Measurements from ENCODE around the gene DENND2D. TPM values are rescaled to one million over a fixed set of nuclear protein-coding genes. Genes with fewer than 3 reads are reported as not detected.

Gene DENND2D
- total and polyA plus RNA-seq, 8 donors: 8.0 to 30.4 (median 19.5) TPM

DNA sequence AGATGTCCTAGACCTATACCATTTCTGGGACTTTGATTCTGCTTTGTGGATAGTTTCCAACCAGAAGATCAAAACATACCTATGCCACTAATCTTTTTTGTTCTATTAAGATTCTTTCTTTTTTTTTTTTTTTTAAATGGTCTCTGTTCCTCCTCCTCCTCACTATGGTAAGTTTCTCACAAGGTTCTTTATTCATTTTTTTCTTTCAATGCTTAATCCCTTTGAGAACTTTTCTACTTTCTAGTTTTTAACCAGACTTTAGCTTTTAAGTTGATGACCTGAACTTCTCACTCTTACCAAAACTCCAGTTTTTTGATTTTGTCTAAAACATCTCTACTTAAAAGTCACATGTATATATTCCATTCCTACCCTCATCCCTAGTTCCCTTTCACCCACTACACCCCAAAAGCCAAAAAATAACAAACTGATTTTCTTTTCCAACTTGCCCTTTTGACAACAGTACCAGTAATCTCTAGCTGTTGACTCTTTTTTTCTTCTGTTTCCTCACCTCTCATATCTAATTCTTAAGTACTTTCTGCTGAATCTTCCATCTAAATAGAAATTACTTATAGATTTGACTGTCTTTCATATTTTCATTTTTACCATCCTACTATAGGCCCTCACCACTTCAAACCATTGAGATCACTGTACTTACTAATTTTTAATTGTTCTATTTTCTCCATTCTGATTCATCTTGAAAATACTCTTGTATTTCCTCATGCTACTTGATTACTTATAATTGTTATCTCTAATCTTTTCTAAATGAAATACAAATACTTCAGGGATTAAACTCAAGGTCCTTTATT lies 54.3 kb downstream of the DENND2D start:
- H3K27ac ChIP-seq: no peak overlapping the region
- H3K4me3 ChIP-seq: no peak overlapping the region
- ATAC-seq (no peak), FAIRE-seq (no peak), DNase-seq (no peak)
- no peaks in the 10 kb centered on the region for H3K27me3 ChIP-seq
- peaks cover 0 to 6% (median 0%) of the 10 kb centered on the region in 3 donors for H3K36me3 ChIP-seq
- intact Hi-C loops (cut with DNase I): no loop called here
- H3K4me1 ChIP-seq: peaks cover 4 to 28% (median 13%) of the 10 kb centered on the region in 3 donors
- H3K9me3 ChIP-seq: no peaks in the 10 kb centered on the region
- TF ChIP-seq, protein P1, sequence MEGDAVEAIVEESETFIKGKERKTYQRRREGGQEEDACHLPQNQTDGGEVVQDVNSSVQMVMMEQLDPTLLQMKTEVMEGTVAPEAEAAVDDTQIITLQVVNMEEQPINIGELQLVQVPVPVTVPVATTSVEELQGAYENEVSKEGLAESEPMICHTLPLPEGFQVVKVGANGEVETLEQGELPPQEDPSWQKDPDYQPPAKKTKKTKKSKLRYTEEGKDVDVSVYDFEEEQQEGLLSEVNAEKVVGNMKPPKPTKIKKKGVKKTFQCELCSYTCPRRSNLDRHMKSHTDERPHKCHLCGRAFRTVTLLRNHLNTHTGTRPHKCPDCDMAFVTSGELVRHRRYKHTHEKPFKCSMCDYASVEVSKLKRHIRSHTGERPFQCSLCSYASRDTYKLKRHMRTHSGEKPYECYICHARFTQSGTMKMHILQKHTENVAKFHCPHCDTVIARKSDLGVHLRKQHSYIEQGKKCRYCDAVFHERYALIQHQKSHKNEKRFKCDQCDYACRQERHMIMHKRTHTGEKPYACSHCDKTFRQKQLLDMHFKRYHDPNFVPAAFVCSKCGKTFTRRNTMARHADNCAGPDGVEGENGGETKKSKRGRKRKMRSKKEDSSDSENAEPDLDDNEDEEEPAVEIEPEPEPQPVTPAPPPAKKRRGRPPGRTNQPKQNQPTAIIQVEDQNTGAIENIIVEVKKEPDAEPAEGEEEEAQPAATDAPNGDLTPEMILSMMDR (IDR thresholded peaks at IDR 0.05): no peak

DNA sequence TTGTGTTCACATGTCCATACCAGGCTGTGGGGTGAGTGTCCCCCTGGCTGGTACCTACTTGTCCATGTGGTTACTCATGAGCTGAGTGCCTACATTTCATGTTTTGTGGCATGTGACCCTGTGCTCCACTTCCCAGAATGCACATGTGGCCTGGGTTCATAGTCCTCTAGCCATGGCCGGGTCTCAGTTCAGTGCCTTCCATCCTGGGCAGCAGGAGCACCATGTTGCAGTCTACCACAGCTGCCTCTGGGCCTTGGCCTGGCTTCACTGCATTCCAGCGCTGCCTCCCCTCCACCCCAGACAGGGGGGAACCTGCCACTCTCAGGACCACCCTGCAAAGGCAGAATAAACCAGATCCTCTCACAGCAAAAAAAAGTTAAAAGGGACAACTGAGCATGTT lies 54.9 kb downstream of the DENND2D start:
- no peak for DNase-seq
- no peak for FAIRE-seq
- TF ChIP-seq, protein P1 (IDR thresholded peaks at IDR 0.05): no peak
- intact Hi-C loops (cut with DNase I): no loop called here
- no peak overlapping the region for H3K27ac ChIP-seq
- H3K36me3 ChIP-seq: peaks cover 0 to 6% (median 0%) of the 10 kb centered on the region in 3 donors
- no peak for ATAC-seq
- H3K27me3 ChIP-seq: no peaks in the 10 kb centered on the region
- WGBS, 2 donors: 87 to 91% methylated on average over 2 of the region's 2 CpGs
- no peak overlapping the region for H3K4me3 ChIP-seq
- peaks cover 4 to 30% (median 16%) of the 10 kb centered on the region in 3 donors for H3K4me1 ChIP-seq
- H3K9me3 ChIP-seq: no peaks in the 10 kb centered on the region

DNA sequence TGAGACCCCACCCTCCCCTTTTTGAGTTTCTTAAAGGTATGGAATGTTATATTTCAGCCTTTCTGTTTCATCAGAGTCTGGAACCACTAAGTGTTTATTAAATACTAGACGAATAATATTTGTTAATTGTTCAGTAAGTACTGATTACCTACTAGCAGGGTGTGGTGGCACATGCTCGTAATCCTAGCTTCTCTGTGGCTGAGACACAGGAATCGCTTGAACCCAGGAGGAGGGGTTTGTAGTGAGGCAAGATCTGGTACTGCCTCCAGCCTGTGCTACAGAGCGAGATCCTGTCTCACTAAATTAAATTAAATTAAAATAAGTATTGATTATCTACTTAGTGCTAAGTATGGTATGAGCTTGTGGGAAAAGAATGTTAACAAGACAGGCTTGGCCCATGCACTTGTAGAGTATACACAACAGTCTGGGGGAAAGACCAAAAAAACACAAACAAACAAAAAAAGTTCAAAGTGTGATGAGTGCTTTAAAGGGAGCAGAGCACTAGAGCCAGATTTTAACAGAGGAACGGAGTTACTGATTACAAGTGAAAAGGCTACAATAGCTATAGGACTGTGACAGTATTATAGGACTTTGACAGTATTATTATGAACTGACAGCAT lies 58.0 kb downstream of the DENND2D start:
- H3K4me3 ChIP-seq: no peak overlapping the region
- ATAC-seq (no peak), DNase-seq (no peak), FAIRE-seq (no peak)
- intact Hi-C loops (cut with DNase I): no loop called here
- H3K4me1 ChIP-seq: peaks cover 8 to 33% (median 23%) of the 10 kb centered on the region in 3 donors
- TF ChIP-seq, protein P1 (IDR thresholded peaks at IDR 0.05): no peak
- no peaks in the 10 kb centered on the region for H3K9me3 ChIP-seq
- no peak overlapping the region for H3K27ac ChIP-seq
- H3K36me3 ChIP-seq: no peaks in the 10 kb centered on the region
- WGBS, 2 donors: 51 to 55% methylated on average over 5 of the region's 5 CpGs
- no peaks in the 10 kb centered on the region for H3K27me3 ChIP-seq

DNA sequence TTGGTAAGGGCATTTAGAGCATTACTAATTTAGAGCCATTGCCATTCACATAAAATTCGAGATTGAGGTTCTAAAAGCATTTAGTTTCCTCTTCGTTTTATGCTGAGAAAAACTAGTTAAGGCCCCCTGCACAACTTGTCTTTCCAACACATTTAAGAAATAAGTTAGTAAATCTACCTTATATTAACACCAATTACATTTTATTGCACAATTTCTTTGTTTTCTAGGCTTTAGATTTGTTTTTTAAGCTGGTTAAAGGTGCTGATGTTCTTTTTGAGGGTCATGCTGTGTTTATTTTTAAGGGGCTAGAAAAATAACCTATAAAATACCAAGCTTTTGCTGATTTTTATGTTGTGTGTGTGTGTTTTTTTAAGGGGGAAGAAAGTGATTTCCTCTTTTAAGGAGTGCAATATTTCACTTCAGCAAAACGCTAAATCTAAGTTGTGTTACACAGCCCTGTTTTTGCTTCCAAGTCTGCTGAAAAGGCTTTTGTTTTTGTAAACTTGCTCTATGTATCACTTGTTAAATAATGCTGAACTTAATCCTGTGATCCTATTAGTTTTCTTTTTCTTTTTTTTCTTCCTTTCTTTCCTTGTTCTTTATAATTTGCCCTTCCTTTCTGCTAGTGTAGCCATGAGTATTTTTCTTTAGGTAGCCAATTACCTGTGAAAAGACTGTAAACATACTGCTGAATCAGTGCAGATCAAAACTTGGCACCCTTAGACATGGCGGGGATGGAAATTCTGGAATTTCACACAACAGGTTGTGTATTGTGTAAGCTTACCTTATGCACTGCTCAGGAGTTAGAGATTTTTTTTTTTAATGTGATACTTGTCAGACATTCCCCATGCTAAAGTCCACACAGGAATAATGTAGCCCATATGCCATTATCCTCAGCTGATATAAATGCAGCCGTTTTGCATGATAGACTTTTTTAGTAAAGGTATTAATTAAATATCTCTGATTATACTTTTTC lies 58.9 kb downstream of the DENND2D start:
- intact Hi-C loops (cut with DNase I): no loop called here
- TF ChIP-seq, protein P1 (IDR thresholded peaks at IDR 0.05): no peak
- H3K36me3 ChIP-seq: no peaks in the 10 kb centered on the region
- peaks cover 8 to 31% (median 23%) of the 10 kb centered on the region in 3 donors for H3K4me1 ChIP-seq
- FAIRE-seq (no peak), ATAC-seq (no peak), DNase-seq (no peak)
- H3K9me3 ChIP-seq: no peaks in the 10 kb centered on the region
- 23 to 29% methylated on average over 5 of the region's 5 CpGs for WGBS, 2 donors
- H3K4me3 ChIP-seq: peak overlapping the region in 1 of 4 donors; percentile 93
- no peak overlapping the region for H3K27ac ChIP-seq
- no peaks in the 10 kb centered on the region for H3K27me3 ChIP-seq

Data from pancreas (tissue), 10 donors.